ENCODE measurements around the gene RAVER2.
"Not testable (repeated sequence)": the region's sequence is repeated elsewhere in the genome, so short reads cannot be mapped to it uniquely, and the experiment has no call there.

RAVER2 gene

GRCh38 chr1:64744492-64745180 is at the start of gene RAVER2:
TSS of gene RAVER2 (plus strand) at chr1:64745075. CDS start at chr1:64745173, 98 bp downstream.
- peak within 1 kb of the TSS; percentile 42; the same call in 1 of the 2 replicates for H3K27ac ChIP-seq
- peak; percentile 67 for TF ChIP-seq CTCF (IDR thresholded peaks at IDR 0.05)
- TF ChIP-seq ZFX (IDR thresholded peaks at IDR 0.05; ENCODE audit: borderline replicate concordance): no peak

- no peak for TF ChIP-seq ZFX (IDR thresholded peaks at IDR 0.05; ENCODE audit: borderline replicate concordance)
- no peak for TF ChIP-seq CTCF (IDR thresholded peaks at IDR 0.05)
- no peak overlapping the region for H3K27ac ChIP-seq
Measured at GRCh38 chr1:64696879-64697278, 48.0 kb upstream of the RAVER2 start.

GRCh38 chr1:64699327-64699726 is 45.5 kb upstream of the RAVER2 start:
- H3K27ac ChIP-seq: no peak overlapping the region
- TF ChIP-seq ZFX (IDR thresholded peaks at IDR 0.05; ENCODE audit: borderline replicate concordance): no peak
- TF ChIP-seq CTCF (IDR thresholded peaks at IDR 0.05): no peak

- no peak overlapping the region for H3K27ac ChIP-seq
- TF ChIP-seq ZFX (IDR thresholded peaks at IDR 0.05; ENCODE audit: borderline replicate concordance) (no peak), CTCF (IDR thresholded peaks at IDR 0.05) (no peak)
Measured at GRCh38 chr1:64701071-64701470, 43.8 kb upstream of the RAVER2 start.

GRCh38 chr1:64701886-64702285 is 43.0 kb upstream of the RAVER2 start:
- TF ChIP-seq CTCF (IDR thresholded peaks at IDR 0.05): no peak
- TF ChIP-seq ZFX (IDR thresholded peaks at IDR 0.05; ENCODE audit: borderline replicate concordance): no peak
- H3K27ac ChIP-seq: no peak overlapping the region

GRCh38 chr1:64702670-64703069 is 42.2 kb upstream of the RAVER2 start:
- H3K27ac ChIP-seq: not testable (repeated sequence)

- no peak overlapping the region for H3K27ac ChIP-seq
- TF ChIP-seq CTCF (IDR thresholded peaks at IDR 0.05) (no peak), ZFX (IDR thresholded peaks at IDR 0.05; ENCODE audit: borderline replicate concordance) (no peak)
Measured at GRCh38 chr1:64703600-64703999, 41.3 kb upstream of the RAVER2 start.

GRCh38 chr1:64705591-64705990 is 39.3 kb upstream of the RAVER2 start:
- H3K27ac ChIP-seq: no peak overlapping the region
- TF ChIP-seq CTCF (IDR thresholded peaks at IDR 0.05): no peak
- TF ChIP-seq ZFX (IDR thresholded peaks at IDR 0.05; ENCODE audit: borderline replicate concordance): no peak
